WERI-Rb-1 (cell line): Measurements from ENCODE around the gene HNRNPK.

Experiments used
- DNase-seq: peaks from one replicate; pipeline ENCODE4 v3.0.0-alpha.2; 2020
- H3K27ac ChIP-seq: fragments of 250-450 bp; sonication (Bioruptor Pico); 2 replicates; pipeline ENCODE4 v1.5.1; 2020; ENCODE audit warnings: mild to moderate bottlenecking, moderate library complexity
- H3K27me3 ChIP-seq: fragments of 250-450 bp; sonication (Bioruptor Pico); 2 replicates; pipeline ENCODE4 v1.5.1; 2021; ENCODE audit warnings: mild to moderate bottlenecking, low read depth, moderate library complexity; ENCODE audit not compliant: insufficient read depth, severe bottlenecking
- H3K36me3 ChIP-seq: fragments of 250-450 bp; sonication (Bioruptor Pico); 2 replicates; pipeline ENCODE4 v1.5.1; 2020; ENCODE audit warnings: mild to moderate bottlenecking, moderate library complexity
- H3K4me3 ChIP-seq: 2 replicates; pipeline ENCODE4 v1.5.1; 2011; ENCODE audit warnings: low read depth, mild to moderate bottlenecking, control low read depth, low read length
- H3K9me3 ChIP-seq: fragments of 250-450 bp; sonication (Bioruptor Pico); 2 replicates; pipeline ENCODE4 v1.5.1; 2021; ENCODE audit warnings: mild to moderate bottlenecking, moderate library complexity; ENCODE audit not compliant: severe bottlenecking
- TF ChIP-seq, protein P1 (sequence below): IDR thresholded peaks from 2 replicates; pipeline ENCODE4 v1.5.1; 2011; ENCODE audit warnings: low read depth, mild to moderate bottlenecking, control low read depth, inconsistent platforms, low read length

Gene HNRNPK

GRCh38 chr9:83937861-83938455, 42.1 kb downstream of the HNRNPK start:
- Histone ChIP-seq H3K27ac (no peak overlapping the region), H3K27me3 (no peaks in the 10 kb centered on the region), H3K4me3 (no peak overlapping the region), H3K36me3 (peaks cover 43% of the 10 kb centered on the region), H3K9me3 (no peaks in the 10 kb centered on the region)
- TF ChIP-seq, protein P1, sequence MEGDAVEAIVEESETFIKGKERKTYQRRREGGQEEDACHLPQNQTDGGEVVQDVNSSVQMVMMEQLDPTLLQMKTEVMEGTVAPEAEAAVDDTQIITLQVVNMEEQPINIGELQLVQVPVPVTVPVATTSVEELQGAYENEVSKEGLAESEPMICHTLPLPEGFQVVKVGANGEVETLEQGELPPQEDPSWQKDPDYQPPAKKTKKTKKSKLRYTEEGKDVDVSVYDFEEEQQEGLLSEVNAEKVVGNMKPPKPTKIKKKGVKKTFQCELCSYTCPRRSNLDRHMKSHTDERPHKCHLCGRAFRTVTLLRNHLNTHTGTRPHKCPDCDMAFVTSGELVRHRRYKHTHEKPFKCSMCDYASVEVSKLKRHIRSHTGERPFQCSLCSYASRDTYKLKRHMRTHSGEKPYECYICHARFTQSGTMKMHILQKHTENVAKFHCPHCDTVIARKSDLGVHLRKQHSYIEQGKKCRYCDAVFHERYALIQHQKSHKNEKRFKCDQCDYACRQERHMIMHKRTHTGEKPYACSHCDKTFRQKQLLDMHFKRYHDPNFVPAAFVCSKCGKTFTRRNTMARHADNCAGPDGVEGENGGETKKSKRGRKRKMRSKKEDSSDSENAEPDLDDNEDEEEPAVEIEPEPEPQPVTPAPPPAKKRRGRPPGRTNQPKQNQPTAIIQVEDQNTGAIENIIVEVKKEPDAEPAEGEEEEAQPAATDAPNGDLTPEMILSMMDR, result peak; percentile 55
- peak; percentile 27 for DNase-seq

GRCh38 chr9:83936523-83936922, 43.5 kb downstream of the HNRNPK start:
- peaks cover 29% of the 10 kb centered on the region for H3K36me3 ChIP-seq
- DNase-seq, result no peak
- no peak overlapping the region for H3K27ac ChIP-seq
- H3K4me3 ChIP-seq, result no peak overlapping the region
- H3K27me3 ChIP-seq, result no peaks in the 10 kb centered on the region
- H3K9me3 ChIP-seq, result no peaks in the 10 kb centered on the region
- TF ChIP-seq, protein P1, result no peak

DNA sequence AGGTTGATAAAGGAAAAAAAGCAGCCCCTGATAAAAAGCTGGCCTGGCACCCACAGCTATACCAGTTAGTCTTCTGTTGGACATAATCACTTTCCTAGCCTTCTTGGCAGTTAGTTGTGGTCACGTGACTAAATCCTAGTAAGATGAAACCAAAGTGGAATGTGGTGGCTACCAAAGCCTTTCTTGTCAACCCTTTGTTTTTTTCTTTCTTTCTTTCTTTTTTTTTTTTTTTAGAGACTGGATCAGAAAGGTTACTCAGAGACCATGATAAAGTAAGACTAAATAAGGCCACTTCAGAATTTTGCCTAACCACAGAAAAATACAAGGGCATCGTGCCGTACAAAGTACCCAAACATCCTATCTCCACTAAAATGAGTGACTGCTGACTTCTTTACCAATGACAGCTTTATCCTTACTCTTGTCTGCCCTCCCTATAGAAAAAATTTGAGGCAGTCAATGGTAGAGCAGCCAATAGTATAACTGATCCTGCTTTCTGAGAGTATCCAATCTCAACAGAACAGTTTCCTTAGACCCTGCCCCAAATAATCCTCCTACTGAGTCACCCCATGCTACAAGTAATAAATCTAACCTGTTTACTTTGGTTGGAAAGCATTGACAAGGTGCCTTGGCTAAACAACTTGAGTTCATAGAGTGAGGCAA, 44.6 kb downstream of the HNRNPK start:
- Histone ChIP-seq H3K36me3 (peaks cover 22% of the 10 kb centered on the region), H3K9me3 (no peaks in the 10 kb centered on the region), H3K27ac (no peak overlapping the region), H3K27me3 (no peaks in the 10 kb centered on the region), H3K4me3 (no peak overlapping the region)
- DNase-seq, result no peak
- TF ChIP-seq, protein P1, result no peak

DNA sequence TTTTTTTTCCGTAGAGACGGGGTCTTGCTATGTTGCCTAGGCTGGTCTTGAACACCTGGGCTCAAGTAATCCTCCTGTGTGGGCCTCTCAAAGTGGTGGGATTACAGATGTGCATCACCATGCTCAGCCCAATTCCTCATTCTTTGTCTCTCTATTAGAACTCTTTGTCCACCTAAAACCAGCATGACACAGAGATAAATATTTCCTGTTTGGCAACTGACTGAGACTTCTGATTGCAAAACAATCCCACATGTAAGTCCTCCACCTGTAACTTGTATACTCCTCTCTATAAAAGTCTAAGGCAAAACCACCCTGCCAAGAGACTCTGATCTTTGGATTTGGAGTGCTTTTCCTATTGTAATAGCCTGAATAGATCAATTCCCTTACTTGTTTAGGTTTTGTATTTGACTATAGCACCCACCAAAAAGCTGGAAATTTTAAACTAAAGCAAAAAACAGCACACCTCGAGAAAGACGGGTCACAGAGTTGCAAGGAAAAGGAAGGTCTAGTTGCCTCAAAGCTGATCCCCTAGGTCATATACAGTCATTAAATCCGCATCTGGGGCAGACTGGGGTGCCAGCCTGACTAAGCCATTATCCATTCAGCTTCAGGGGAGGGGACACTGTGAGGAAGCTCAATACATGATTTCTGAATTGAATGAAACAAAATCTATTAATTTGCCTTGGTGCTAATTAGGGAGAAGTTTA, 45.3 kb downstream of the HNRNPK start:
- Histone ChIP-seq H3K27me3 (no peaks in the 10 kb centered on the region), H3K4me3 (no peak overlapping the region), H3K27ac (no peak overlapping the region), H3K9me3 (no peaks in the 10 kb centered on the region), H3K36me3 (peaks cover 15% of the 10 kb centered on the region)
- TF ChIP-seq, protein P1, result no peak
- DNase-seq, result no peak

DNA sequence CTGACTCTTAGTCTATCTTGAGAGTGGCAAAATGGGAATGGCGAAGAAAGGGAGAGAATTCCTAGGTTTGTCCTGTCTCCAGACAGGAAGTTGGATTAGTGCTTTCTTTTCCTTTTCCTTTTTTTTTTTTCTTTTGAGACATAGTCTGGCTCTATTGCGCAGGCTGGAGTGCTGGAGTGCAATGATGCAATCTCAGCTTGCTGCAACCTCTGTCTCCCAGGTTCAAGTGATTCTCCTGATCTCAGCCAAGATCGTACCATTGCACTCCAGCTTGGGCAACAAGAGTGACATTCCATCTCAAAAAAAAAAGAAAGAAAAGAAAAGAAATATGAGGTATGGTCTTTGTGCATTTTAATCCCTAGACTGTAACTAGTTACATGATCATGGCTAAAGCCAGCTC, 46.2 kb downstream of the HNRNPK start:
- no peaks in the 10 kb centered on the region for H3K9me3 ChIP-seq
- H3K4me3 ChIP-seq, result no peak overlapping the region
- TF ChIP-seq, protein P1, result no peak
- no peak overlapping the region for H3K27ac ChIP-seq
- DNase-seq, result no peak
- peaks cover 6% of the 10 kb centered on the region for H3K36me3 ChIP-seq
- H3K27me3 ChIP-seq, result no peaks in the 10 kb centered on the region
